Measurements from ENCODE around the gene IGF1.

Gene IGF1

DNA sequence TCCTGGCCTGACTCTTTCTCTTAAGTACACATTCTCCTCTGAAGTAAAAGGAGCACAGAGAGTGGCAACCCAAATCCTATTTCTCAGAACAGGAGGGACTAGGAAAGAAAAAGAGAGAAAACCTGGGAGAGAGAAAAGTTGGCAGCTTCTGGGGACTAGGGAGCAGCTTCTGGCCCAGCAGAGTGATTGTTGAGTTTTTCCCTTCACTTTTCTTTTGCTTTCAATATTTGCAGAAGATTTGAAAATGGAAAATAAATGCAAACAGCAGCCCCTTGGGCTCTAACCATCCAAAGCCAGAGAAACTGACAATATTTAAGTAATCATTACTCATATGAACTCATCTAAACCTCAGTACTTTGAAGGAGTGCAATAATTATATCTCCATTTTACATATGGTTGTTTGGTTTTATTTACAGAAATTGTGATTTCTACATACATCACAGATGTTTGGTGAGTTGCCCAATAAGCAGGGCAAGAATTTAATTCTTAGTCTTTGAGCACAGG, 28.8 kb upstream of the IGF1 start:
- Histone ChIP-seq H3K4me1 (ENCODE audit: insufficient read depth, insufficient read length) (no peaks in the 10 kb centered on the region), H3K9ac (ENCODE audit: insufficient read length, low read depth) (no peak overlapping the region), H3K9me3 (ENCODE audit: insufficient read depth, low read length) (no peaks in the 10 kb centered on the region), H3K27me3 (ENCODE audit: insufficient read depth, insufficient read length) (no peaks in the 10 kb centered on the region), H3K4me3 (ENCODE audit: insufficient read length, low read depth) (no peak overlapping the region), H3K36me3 (ENCODE audit: insufficient read depth, insufficient read length, low read length) (no peaks in the 10 kb centered on the region)
- DNase-seq (ENCODE audit: low read depth, low spot score): no peak
- no peak for TF ChIP-seq SUZ12 (IDR thresholded peaks at IDR 0.05; ENCODE audit: extremely low read depth, insufficient read depth, insufficient read length)
- no peak for TF ChIP-seq YY1 (IDR thresholded peaks at IDR 0.05; ENCODE audit: insufficient read depth, insufficient read length)
- TF ChIP-seq ZNF274 (IDR thresholded peaks at IDR 0.05; ENCODE audit: low read depth, low read length): no peak

DNA sequence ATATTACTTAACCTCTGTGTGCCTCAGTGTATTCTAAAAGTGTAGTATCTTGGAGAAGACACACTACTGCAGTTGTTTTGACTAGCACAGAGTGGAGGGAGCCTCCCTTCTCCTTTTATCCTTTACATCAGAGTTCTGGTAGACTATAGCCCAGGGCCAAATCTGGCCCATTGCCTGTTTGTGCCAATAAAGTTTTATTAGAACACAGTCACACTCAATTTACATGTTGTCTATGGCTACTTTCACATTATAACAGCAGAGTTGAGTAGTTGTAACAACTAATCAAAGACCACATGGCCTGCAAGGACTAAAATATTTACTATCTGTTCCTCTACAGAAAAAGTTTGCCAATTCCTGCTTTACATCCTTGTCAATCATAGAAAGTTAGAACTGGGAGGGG, 27.7 kb upstream of the IGF1 start:
- Histone ChIP-seq H3K4me3 (ENCODE audit: insufficient read length, low read depth) (no peak overlapping the region), H3K9me3 (ENCODE audit: insufficient read depth, low read length) (no peaks in the 10 kb centered on the region), H3K9ac (ENCODE audit: insufficient read length, low read depth) (no peak overlapping the region), H3K27me3 (ENCODE audit: insufficient read depth, insufficient read length) (no peaks in the 10 kb centered on the region), H3K36me3 (ENCODE audit: insufficient read depth, insufficient read length, low read length) (no peaks in the 10 kb centered on the region), H3K4me1 (ENCODE audit: insufficient read depth, insufficient read length) (no peaks in the 10 kb centered on the region)
- no peak for DNase-seq (ENCODE audit: low read depth, low spot score)
- no peak for TF ChIP-seq SUZ12 (IDR thresholded peaks at IDR 0.05; ENCODE audit: extremely low read depth, insufficient read depth, insufficient read length)
- TF ChIP-seq YY1 (IDR thresholded peaks at IDR 0.05; ENCODE audit: insufficient read depth, insufficient read length): no peak
- TF ChIP-seq ZNF274 (IDR thresholded peaks at IDR 0.05; ENCODE audit: low read depth, low read length): no peak

DNA sequence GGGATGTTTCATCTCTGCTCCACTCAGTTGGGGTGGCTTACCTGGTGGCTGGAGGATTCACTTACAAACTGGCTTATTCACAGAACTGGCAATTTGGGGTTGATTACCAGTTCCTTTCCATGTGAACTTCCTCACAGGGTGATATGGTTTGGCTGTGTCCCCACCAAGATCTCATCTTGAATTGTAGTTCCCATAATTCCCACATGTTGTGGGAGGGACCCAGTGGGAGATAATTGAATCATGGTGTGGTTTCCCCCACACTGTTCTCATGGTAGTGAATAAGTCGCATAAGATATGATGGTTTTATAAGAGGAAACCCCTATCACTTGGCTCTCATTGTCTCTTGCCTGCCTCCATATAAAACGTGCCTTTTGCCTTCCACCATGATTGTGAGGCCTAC, 26.9 kb upstream of the IGF1 start:
- TF ChIP-seq YY1 (IDR thresholded peaks at IDR 0.05; ENCODE audit: insufficient read depth, insufficient read length) (no peak), SUZ12 (IDR thresholded peaks at IDR 0.05; ENCODE audit: extremely low read depth, insufficient read depth, insufficient read length) (no peak), ZNF274 (IDR thresholded peaks at IDR 0.05; ENCODE audit: low read depth, low read length) (no peak)
- Histone ChIP-seq H3K9ac (ENCODE audit: insufficient read length, low read depth) (no peak overlapping the region), H3K4me1 (ENCODE audit: insufficient read depth, insufficient read length) (no peaks in the 10 kb centered on the region), H3K27me3 (ENCODE audit: insufficient read depth, insufficient read length) (no peaks in the 10 kb centered on the region), H3K4me3 (ENCODE audit: insufficient read length, low read depth) (no peak overlapping the region), H3K36me3 (ENCODE audit: insufficient read depth, insufficient read length, low read length) (no peaks in the 10 kb centered on the region), H3K9me3 (ENCODE audit: insufficient read depth, low read length) (no peaks in the 10 kb centered on the region)
- DNase-seq (ENCODE audit: low read depth, low spot score): no peak

DNA sequence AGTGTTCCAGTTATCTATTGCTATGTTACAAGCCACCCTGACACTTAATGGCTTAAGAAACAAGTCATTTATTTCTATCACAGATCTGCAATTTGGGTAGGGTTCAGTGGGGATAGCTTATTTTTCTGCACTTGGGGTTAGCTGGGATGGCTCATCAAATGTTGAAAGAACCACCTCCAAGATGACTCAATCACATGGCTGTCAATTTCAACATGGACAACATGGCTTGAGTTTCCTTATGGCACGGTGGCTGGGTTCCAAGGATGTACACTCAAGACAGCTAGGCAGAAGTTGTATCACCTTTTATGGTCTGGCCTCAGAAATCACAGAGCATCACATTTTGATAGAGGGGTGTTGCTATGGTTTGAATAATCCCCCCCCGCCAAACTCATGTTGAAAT, 24.5 kb upstream of the IGF1 start:
- no peak for DNase-seq (ENCODE audit: low read depth, low spot score)
- Histone ChIP-seq H3K9me3 (ENCODE audit: insufficient read depth, low read length) (no peaks in the 10 kb centered on the region), H3K27me3 (ENCODE audit: insufficient read depth, insufficient read length) (no peaks in the 10 kb centered on the region), H3K9ac (ENCODE audit: insufficient read length, low read depth) (no peak overlapping the region), H3K4me3 (ENCODE audit: insufficient read length, low read depth) (no peak overlapping the region), H3K4me1 (ENCODE audit: insufficient read depth, insufficient read length) (no peaks in the 10 kb centered on the region), H3K36me3 (ENCODE audit: insufficient read depth, insufficient read length, low read length) (no peaks in the 10 kb centered on the region)
- TF ChIP-seq SUZ12 (IDR thresholded peaks at IDR 0.05; ENCODE audit: extremely low read depth, insufficient read depth, insufficient read length) (no peak), ZNF274 (IDR thresholded peaks at IDR 0.05; ENCODE audit: low read depth, low read length) (no peak), YY1 (IDR thresholded peaks at IDR 0.05; ENCODE audit: insufficient read depth, insufficient read length) (no peak)

DNA sequence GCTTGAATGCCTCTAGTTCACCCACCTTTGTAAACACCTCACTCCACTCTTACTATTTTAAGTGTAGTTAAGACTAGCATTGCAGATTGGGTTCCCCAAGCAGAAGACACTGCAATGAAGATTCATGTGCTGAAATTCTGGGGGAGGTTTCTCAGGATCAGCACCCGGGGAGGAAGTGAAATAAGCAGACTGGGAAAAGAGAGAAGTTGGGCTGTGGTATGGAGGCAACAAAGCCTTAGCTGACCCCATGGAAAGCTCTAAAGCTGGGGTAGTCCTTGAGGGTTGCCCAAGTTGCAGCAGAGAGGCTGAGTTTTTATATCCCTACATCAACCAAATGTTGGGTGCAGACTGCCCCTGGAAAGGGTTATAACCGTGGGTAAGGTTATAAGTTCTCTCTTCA, 23.9 kb upstream of the IGF1 start:
- no peak for DNase-seq (ENCODE audit: low read depth, low spot score)

DNA sequence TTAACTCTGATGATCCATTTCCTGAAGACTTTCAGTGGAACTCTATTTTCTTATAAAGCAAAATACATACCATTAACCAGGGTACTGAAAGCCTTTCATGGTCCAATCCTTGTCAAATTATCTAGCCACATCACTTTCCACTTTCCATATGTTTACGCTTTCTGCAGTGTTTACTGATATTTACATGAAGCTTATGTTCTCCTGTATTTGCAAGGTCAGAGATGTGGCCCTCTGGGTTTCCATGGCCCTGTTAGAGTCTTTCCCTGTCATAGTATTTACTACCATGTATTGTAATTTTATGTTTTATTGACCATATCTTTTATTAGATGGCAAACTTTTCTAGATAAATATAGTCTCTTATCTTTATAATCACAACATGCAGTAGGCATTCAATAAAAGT, 23.5 kb upstream of the IGF1 start:
- H3K36me3 ChIP-seq (ENCODE audit: insufficient read depth, insufficient read length, low read length): no peaks in the 10 kb centered on the region
- H3K4me3 ChIP-seq (ENCODE audit: insufficient read length, low read depth): no peak overlapping the region
- no peaks in the 10 kb centered on the region for H3K27me3 ChIP-seq (ENCODE audit: insufficient read depth, insufficient read length)
- DNase-seq (ENCODE audit: low read depth, low spot score): no peak
- H3K9ac ChIP-seq (ENCODE audit: insufficient read length, low read depth): no peak overlapping the region
- H3K4me1 ChIP-seq (ENCODE audit: insufficient read depth, insufficient read length): no peaks in the 10 kb centered on the region
- TF ChIP-seq SUZ12 (IDR thresholded peaks at IDR 0.05; ENCODE audit: extremely low read depth, insufficient read depth, insufficient read length) (no peak), YY1 (IDR thresholded peaks at IDR 0.05; ENCODE audit: insufficient read depth, insufficient read length) (no peak)
- no peaks in the 10 kb centered on the region for H3K9me3 ChIP-seq (ENCODE audit: insufficient read depth, low read length)

More for the DNA sequence above, 23.9 kb upstream of the IGF1 start:
- Histone ChIP-seq H3K4me1 (ENCODE audit: insufficient read depth, insufficient read length) (no peaks in the 10 kb centered on the region), H3K9ac (ENCODE audit: insufficient read length, low read depth) (no peak overlapping the region), H3K4me3 (ENCODE audit: insufficient read length, low read depth) (no peak overlapping the region), H3K9me3 (ENCODE audit: insufficient read depth, low read length) (no peaks in the 10 kb centered on the region), H3K27me3 (ENCODE audit: insufficient read depth, insufficient read length) (no peaks in the 10 kb centered on the region), H3K36me3 (ENCODE audit: insufficient read depth, insufficient read length, low read length) (no peaks in the 10 kb centered on the region)
- TF ChIP-seq SUZ12 (IDR thresholded peaks at IDR 0.05; ENCODE audit: extremely low read depth, insufficient read depth, insufficient read length): no peak
- TF ChIP-seq YY1 (IDR thresholded peaks at IDR 0.05; ENCODE audit: insufficient read depth, insufficient read length): no peak
- no peak for TF ChIP-seq ZNF274 (IDR thresholded peaks at IDR 0.05; ENCODE audit: low read depth, low read length)

DNA sequence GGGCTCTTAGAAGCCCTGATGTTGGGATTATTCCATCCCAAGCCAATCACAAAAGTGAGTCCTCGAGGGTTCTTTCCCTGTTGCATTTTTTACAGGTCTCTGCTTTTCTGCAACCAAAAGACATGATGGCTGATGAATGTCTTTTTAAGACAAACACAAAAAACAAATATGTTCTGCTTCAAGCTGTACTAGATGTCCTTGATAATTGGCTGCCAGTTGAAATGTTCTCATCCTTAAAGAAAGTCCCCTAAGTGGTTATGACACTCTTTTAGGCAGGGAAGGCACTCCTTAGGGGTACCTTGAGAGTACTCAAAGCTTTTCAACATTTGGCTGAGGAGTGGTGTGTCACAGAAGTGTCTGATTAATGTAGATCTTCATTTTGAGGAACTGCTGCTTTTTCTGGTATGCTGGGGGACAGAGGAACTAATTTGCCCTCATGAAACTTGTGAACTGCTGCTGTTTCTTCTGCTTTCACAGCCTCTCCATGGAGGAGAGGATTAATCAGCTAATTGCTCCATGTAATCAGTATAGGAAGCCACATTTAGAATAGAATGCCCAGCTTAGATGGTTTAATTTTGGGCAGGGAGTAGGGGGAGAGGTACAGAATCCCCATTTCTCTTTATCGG, 22.8 kb upstream of the IGF1 start:
- no peak for DNase-seq (ENCODE audit: low read depth, low spot score)
- H3K4me3 ChIP-seq (ENCODE audit: insufficient read length, low read depth): no peak overlapping the region
- H3K9me3 ChIP-seq (ENCODE audit: insufficient read depth, low read length): no peaks in the 10 kb centered on the region
- H3K9ac ChIP-seq (ENCODE audit: insufficient read length, low read depth): no peak overlapping the region
- H3K36me3 ChIP-seq (ENCODE audit: insufficient read depth, insufficient read length, low read length): no peaks in the 10 kb centered on the region
- H3K4me1 ChIP-seq (ENCODE audit: insufficient read depth, insufficient read length): no peaks in the 10 kb centered on the region
- no peaks in the 10 kb centered on the region for H3K27me3 ChIP-seq (ENCODE audit: insufficient read depth, insufficient read length)
- TF ChIP-seq SUZ12 (IDR thresholded peaks at IDR 0.05; ENCODE audit: extremely low read depth, insufficient read depth, insufficient read length) (no peak), ZNF274 (IDR thresholded peaks at IDR 0.05; ENCODE audit: low read depth, low read length) (no peak), YY1 (IDR thresholded peaks at IDR 0.05; ENCODE audit: insufficient read depth, insufficient read length) (no peak)
